DMS 273 treated with DMSO at 0.1 percent for 48 hours (cell line): ENCODE data around the gene IL21R.
"Not testable (repeated sequence)": the region's sequence is repeated elsewhere in the genome, so short reads cannot be mapped to it uniquely, and the experiment has no call there.

Experiments
- DNase-seq: peaks from one replicate; lab custom pipeline; 2025; lab: John Stamatoyannopoulos, UW

Gene IL21R

DNA sequence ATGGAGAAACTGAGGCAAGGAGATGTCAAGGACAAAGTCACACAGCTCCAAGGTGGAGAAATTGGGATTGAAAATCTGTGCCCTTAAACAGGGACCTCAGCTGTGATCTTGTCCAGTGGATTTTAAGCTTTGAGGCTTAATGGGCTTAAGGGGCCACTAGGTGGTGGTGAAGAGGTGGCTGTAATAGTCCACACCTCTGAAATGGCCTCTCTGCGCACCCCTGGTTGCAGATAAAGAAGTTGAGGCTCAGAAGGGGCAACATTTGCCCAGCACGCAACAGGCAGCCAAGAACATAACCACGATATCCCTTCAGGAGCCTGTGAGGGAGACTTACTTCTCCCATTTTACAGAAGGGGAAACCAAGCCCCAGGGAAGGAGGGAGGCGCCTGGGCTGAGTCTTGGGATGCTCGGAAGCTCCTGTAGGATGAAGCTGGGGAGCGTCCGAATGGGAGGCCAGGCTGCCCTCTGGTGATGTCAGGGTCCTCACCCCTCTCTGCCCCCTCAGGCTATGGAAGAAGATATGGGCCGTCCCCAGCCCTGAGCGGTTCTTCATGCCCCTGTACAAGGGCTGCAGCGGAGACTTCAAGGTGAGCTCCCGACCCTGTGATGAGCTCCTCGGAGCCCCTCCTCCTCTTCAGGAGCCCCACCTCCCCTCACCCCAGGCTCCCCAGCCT lies 43.7 kb downstream of the IL21R start:
- no peak for DNase-seq

DNA sequence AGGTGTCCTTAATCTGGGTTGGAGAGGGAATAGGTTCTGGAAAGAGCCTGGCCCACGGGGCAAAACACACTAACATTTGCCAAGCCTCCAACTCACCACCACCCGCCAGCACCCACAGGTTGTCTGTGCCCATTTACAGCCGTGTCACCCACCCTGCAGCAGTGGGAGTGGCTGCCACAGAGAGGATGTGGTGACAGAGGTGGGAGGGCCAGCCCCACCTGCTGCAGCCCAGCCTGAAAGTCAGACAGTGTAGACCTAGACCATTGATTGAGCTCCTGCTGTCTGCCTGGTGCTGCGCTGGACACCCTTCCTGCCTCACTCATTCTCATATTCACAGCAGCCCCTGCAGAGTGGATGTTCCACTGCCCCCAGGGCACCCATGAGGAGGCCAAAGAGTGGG lies 44.7 kb downstream of the IL21R start:
- no peak for DNase-seq

DNA sequence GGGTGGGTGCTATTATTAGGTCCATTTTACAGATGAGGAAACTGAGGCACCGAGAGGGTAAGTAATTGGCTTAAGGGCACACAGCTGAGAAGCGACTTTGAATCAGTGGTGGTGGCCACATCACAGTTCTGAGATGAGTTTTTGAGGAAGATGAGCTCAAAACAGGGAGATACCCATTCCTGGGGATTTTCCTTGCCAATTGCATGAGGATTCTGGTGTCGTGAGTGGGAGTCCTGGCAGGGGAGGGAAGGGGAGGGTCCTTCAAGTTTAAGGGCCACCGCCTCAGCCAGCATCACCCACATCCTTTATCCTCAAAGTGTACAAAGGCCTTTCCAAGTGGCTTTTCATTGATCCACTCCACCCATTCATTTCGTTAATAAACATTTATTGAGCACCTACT lies 45.3 kb downstream of the IL21R start:
- DNase-seq = no peak

DNA sequence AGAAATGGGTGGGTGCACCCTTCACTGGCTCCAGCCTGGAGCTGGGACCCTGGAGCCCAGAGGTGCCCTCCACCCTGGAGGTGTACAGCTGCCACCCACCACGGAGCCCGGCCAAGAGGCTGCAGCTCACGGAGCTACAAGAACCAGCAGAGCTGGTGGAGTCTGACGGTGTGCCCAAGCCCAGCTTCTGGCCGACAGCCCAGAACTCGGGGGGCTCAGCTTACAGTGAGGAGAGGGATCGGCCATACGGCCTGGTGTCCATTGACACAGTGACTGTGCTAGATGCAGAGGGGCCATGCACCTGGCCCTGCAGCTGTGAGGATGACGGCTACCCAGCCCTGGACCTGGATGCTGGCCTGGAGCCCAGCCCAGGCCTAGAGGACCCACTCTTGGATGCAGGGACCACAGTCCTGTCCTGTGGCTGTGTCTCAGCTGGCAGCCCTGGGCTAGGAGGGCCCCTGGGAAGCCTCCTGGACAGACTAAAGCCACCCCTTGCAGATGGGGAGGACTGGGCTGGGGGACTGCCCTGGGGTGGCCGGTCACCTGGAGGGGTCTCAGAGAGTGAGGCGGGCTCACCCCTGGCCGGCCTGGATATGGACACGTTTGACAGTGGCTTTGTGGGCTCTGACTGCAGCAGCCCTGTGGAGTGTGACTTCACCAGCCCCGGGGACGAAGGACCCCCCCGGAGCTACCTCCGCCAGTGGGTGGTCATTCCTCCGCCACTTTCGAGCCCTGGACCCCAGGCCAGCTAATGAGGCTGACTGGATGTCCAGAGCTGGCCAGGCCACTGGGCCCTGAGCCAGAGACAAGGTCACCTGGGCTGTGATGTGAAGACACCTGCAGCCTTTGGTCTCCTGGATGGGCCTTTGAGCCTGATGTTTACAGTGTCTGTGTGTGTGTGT lies 46.8 kb downstream of the IL21R start:
- peak; percentile 63 for DNase-seq

DNA sequence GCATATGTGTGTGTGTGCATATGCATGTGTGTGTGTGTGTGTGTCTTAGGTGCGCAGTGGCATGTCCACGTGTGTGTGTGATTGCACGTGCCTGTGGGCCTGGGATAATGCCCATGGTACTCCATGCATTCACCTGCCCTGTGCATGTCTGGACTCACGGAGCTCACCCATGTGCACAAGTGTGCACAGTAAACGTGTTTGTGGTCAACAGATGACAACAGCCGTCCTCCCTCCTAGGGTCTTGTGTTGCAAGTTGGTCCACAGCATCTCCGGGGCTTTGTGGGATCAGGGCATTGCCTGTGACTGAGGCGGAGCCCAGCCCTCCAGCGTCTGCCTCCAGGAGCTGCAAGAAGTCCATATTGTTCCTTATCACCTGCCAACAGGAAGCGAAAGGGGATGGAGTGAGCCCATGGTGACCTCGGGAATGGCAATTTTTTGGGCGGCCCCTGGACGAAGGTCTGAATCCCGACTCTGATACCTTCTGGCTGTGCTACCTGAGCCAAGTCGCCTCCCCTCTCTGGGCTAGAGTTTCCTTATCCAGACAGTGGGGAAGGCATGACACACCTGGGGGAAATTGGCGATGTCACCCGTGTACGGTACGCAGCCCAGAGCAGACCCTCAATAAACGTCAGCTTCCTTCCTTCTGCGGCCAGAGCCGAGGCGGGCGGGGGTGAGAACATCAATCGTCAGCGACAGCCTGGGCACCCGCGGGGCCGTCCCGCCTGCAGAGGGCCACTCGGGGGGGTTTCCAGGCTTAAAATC lies 47.6 kb downstream of the IL21R start:
- DNase-seq = no peak

DNA sequence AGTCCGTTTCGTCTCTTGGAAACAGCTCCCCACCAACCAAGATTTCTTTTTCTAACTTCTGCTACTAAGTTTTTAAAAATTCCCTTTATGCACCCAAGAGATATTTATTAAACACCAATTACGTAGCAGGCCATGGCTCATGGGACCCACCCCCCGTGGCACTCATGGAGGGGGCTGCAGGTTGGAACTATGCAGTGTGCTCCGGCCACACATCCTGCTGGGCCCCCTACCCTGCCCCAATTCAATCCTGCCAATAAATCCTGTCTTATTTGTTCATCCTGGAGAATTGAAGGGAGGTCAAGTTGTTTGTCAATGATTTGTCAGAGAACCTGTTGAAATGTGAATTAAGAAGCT lies 48.2 kb downstream of the IL21R start:
- no peak for DNase-seq

DNA sequence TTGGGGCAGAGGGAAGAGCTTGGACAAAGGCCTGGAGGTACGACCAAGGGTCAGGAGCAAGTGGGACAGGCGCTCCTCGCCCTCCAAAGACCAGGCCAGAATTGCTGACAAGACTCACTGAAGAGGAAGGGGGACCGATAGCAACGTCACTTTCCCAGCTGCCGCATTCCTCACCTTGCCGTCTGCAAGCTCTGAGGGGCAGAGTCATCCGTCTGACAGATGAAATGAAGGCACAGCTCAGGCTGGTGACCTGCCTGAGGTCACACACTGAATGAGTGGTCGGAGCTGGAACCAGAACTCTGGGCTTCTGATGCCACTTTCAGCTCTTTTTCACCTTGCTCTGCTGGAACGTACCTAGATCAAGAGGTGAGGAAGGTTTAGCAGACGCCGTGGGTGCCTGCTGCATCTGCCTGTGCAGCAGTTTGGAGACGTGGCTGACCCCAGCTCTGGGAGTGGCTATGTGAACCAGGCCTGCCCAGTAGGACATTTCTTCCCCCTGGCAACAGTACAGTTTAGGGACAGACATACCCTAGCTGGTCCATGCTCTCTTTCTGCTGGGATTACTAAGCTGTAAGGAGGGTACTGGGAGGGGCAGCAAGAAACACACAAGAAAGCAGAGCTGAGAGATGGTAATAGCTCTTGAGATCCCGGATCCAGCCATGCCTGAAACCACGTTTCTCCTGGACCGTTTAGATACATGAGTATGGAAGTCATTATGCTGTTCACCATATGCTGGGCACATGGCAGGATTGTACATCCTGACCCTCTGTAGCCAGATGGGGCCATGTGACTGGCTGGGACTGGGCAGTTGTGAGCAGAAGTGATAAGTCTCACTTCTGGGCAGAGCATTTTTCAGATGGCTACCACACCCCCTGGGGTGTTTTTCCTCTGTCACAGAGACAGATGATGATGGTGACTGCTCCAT lies 50.9 kb downstream of the IL21R start:
- no peak for DNase-seq

DNA sequence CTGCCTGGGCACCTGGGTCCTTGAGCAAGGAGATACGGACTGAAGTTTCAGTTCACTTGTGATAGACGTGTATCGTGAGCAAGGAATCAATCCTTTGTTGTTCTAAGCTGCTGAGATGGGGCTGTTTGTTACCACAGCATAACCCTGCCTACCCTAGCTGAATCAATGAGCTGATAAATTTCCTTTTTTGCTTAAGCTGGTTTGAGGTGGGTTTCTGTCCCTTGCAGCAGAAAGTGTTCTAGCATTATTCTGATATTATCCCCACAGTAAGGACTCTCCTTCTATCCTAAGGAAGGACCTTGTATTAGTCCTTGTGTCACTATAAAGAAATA lies 51.5 kb downstream of the IL21R start:
- no peak for DNase-seq

DNA sequence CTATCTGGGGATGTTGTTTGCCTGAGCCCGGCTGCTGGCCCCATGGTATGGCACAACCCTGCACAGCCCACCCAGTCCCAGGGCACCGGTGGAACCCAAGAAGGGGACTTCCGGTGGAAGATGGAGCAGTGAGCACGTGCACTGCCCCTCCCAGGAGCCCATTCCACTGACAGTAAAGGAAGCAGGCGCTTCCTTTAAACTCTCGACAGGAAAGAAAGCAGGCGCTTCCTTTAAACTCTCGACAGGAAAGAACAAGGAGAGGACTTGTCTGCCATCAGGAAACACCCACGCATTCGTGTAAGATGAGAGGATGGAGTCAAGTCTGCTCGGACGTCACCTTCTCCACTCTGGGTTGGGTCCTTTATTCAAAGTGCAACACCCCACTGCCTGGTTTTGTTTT lies 53.7 kb downstream of the IL21R start:
- DNase-seq = no peak

DNA sequence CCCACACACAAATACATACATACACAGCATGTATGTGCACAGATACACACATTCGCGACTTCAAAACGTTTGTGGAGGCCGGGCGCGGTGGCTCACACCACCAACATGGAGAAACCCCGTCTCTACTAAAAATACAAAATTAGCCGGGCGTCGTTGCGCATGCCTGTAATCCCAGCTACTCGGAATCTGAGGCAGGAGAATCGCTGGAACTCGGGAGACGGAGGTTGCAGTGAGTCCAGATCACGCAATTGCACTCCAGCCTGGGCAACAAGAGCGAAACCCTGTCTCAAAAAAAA lies 55.6 kb downstream of the IL21R start:
- not testable (repeated sequence) for DNase-seq

DNA sequence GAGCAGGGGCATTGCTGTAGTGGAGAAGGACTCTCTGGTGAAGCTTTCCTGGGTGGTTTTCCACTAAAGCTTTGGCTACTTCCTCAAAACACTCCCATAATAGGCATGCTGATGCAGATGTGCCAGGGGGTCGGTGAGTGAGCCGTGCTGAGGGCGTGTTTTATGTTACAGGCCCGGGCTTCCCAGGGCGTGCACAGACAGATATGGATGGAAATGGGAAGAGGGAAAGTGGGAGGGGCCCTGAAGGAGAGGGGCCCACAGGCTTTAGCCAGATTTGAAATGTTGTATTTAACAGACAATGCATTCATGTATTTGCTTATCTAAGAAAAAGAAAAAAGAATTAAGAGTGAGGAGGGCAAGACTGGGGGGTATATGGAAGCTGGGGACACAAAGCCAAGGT lies 56.3 kb downstream of the IL21R start:
- no peak for DNase-seq

DNA sequence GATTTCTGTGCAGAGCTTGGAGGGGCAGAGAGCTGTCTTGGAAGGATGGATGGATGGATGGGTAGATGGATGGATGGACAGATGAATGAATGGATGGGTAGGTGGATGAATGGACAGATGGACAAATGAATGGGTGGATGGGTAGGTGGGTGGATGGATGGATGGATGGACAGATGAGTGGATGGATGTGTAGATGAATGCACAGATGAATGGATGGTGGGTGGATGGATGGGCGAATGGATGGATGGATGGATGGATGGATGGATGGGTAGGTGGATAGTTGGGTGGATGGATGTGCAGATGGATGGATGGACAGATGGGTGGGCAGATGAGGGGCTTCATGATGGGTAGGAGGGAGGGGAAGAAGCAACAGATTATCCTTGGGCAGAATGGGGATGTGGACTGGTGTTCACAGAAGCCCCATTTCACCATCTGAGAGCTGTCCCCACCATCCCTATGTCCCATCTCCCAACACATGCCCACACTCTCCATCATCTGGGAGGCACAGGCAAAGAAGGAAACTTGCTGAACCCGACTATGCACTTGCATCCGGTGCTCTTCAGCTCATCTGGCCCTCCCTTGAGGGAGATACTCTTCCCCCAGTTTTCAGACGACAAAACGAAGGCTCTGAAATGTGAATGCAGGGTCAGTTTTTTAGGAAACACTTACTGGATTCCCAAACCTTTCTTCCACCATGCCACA lies 57.2 kb downstream of the IL21R start:
- DNase-seq = no peak

DNA sequence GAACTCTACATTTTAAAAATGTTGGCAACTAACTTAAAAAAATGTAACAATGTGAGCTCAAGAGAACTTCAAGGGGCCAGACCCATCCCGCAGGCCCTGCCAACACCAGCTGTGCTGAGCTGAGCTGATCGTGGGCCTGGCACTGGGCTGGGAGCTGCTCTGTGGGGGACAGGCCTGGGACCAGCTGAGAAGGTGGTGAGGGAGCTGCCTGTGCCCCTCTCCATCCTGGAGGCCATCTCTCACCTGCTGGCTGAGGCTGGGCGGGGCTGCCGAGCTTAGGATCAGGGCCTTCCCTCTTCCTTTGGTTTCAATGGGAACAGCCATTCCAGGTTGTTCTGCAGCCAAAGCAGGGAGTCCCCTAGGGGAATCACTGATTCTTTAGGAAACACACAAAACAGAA lies 58.2 kb downstream of the IL21R start:
- DNase-seq = no peak

DNA sequence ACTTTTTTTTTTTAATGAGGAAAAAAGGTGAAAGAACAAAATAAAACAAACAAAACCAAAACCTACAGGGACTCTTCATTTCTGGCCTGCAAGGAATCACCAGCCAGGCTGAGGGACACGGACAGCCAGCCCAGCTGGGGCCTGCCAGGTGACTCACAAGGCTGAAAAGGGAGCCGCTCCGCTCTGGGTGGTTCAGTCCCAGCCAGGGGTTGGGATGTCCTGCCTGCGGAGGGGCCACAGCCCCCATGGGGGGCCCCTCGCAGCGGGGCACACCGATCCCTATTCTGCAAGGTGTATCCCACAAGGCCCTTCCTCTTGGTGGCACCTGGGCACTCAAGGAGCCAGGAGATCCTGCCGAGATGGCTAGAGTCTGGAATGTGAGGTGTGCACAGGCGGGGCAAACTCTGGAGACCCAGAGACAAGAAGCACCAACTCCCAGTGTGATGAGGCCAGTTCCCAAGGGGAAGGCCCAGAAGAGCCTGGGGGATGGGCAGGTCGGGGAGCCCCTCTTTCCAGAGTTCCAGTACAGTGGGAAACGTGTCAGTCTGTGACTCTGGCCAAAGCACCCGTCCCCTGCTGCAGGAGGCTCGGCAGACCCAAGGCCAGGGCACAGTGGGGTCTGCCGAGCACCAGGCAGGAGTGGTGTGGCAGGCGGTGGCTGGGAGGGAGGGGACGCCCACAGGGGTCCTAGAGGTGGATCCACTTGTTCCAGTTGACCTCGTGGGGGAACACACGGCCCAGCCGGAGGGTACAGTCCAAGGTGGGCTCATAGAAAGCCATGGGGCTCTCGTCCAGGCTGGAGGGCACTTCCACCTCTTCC lies 58.9 kb downstream of the IL21R start:
- no peak for DNase-seq

DNA sequence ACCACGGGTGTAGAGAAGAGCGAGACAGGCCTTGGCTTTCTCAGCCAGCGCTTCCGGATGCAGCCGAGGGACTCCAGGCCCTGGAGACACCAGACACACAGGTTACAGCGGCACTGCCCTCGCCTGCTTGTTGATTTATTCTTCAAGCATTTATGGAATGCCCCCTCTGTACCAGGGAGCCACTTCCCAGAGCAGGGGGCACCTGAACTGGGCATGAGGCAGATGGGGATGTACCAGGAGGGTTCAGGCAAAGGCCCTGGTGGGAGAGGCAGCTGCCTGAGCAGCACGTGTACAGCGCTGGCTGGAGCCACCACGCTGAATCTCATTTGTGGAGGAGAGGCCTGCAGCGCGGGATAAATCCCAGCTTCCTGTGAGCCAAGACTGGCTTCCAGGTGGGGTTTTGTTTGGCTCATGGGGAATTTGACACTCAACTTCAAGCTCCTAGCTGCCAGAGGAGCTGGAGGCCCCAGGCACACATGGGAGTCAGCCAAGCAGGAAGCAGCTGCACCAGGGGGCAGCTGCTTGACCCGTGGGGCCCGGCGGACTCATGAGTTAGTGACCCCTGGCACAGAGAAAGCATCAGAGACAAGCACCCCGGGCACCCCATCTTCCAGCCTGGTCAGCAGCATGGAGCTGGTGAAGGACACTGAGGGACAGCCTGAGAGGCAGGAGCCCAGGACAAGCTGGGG lies 59.7 kb downstream of the IL21R start:
- no peak for DNase-seq

DNA sequence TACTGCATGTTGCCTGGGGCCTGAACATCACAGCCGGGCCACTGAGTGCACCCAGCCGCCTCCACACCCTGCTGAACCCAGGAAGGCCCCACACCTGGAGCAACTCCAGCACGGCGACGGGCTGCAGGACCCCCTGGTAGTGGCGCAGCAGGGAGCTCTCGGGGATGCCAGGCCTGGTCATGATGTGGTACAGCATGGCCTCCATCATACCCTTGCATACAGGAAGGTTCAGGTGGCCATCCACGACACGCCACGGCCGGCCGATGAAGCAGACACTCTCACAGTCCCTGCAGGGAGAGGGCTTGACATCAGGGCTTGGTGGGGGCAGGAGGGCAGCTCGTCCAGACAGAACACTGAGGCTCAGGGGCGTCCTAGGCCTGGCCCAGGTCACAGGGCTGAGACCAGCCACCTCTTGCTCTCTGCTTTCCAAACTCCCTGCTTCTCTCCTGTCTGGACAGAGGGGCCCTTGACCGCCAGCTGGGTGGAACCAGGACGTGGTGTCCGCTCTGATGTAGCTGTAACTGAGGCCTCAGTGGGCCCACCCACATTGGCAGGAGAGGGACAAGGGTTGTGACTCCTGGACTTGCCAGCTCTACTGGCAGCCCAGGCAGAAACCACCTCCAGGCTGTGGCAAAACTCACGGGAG lies 60.3 kb downstream of the IL21R start:
- no peak for DNase-seq

DNA sequence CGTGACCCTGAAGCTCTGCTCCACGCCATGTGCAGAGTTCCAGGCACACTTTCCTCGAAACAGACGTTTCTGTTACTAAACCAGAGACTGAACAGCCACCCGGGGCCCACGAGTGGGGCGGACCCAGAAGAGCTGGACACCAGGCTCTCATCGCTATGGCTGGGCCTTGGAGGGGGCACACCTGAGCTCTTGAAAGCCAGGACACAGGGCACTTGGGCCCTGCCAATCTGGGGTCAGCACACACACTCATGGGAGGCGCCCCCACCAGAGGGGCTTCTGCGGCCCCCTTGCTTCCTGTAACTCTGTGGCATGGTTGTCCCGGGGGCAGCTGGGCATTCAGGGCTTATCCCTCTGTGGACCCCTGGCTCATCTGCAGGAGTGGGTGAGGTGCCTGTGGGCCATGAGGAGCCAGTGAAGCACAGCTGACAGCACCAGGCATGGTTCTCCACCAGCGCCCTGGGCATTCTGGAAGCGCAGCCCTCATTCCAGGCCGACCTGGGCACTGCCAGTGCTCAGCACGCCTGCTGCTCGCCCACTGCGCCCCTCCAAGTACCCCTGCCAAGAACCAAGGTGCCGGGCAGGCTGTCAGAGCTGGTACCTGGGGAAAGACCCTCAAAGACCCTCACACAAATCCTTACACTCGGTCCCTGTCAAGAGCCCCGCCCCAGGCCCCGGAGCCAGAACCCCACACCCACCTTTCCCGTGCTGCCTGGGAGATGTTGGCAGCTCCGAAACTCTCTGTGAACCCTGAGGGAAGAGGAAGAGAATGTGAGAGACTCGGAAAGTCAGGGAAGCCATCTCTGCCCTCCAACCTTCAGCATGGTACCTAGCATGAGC lies 61.1 kb downstream of the IL21R start:
- DNase-seq = no peak

DNA sequence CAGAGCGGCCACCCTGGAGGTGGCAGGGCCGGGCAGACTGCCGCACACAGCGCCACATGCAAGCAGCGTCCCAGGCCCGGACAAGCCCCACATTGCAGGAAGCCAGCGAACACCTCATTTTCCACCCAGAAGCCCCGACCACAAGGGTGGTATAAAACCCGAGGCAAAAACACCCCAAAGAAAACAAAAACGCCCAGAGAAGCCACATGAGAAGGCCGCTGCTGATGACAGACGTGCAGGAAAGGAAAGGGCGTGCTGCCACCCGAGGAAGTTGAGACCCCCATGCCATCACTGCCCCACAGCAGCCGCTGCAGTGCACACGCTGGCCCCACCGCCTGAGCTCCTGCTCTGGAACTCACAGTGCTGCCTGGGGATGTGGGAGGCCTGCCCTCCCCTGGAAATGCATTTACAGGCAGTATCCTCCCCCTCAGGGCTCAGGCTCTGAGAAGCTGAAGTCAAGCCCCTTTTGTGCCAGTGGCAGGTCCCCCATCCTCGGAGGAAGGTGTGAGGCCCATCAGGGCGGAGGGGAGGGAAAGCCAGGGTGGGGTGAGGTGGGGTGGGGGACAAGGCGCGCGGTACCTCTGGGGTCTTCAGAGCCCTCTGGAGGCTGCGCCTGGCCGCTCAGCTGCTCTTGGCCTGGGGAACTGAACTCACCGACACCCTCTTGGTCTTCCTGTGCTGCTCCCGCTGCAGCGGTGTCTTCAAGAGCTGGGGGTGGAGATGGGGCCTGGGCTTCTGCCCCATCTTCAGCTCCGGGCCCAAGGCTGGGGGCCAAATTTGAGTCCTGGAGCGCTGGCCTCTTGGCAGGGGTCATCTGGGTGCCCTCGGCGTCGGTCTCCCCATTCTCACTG lies 62.0 kb downstream of the IL21R start:
- DNase-seq = no peak
